Kidney (tissue), 14 donors: ENCODE data around the gene TLK1. TPM values are rescaled to one million over a fixed set of nuclear protein-coding genes. Genes with fewer than 3 reads are reported as not detected.

Source experiments
- DNase-seq, 5 donors: peaks; one replicate each; pipeline ENCODE4 v3.0.0-alpha.2; 2013 to 2020
- FAIRE-seq: peaks from 2 replicates; lab custom pipeline; 2012; peaks lifted over from hg19 to GRCh38; lab: Jason Lieb, UNC
- H3K27ac ChIP-seq, 2 donors: one replicate each; pipeline ENCODE4 v1.7.0; 2013; ENCODE audit warnings: low read depth in 2 of 2, low read length in 2 of 2, inconsistent platforms in 1 of 2
- H3K27me3 ChIP-seq: one replicate; pipeline ENCODE4 v1.7.1; 2013; ENCODE audit warnings: low read length, inconsistent platforms; ENCODE audit not compliant: control insufficient read depth, insufficient read depth
- H3K36me3 ChIP-seq, 3 donors: one replicate each; pipeline versions ENCODE4 v1.7.0 to v1.7.1; 2013; ENCODE audit warnings: low read length in 3 of 3, control low read depth in 1 of 3, inconsistent platforms in 1 of 3; ENCODE audit not compliant: insufficient read depth in 3 of 3, control insufficient read depth in 2 of 3
- H3K4me1 ChIP-seq, 3 donors: one replicate each; pipeline versions ENCODE4 v1.7.0 to v1.7.1; 2013; ENCODE audit warnings: low read length in 3 of 3, inconsistent platforms in 1 of 3, low read depth in 1 of 3; ENCODE audit not compliant: control insufficient read depth in 2 of 3, insufficient read depth in 2 of 3
- H3K4me3 ChIP-seq, 3 donors: one replicate each; pipeline versions ENCODE4 v1.7.0 to v1.8.1; 2013; ENCODE audit warnings: low read length in 3 of 3, control low read depth in 1 of 3, inconsistent platforms in 1 of 3
- H3K9ac ChIP-seq, 3 donors: one replicate each; pipeline versions ENCODE4 v1.7.0 to v1.7.1; 2013; ENCODE audit warnings: low read length in 3 of 3, control low read depth in 1 of 3, inconsistent platforms in 1 of 3
- H3K9me3 ChIP-seq, 3 donors: one replicate each; pipeline versions ENCODE4 v1.7.0 to v1.7.1; 2013; ENCODE audit warnings: low read length in 3 of 3, control low read depth in 1 of 3, inconsistent platforms in 1 of 3; ENCODE audit not compliant: control insufficient read depth in 2 of 3, insufficient read depth in 1 of 3
- intact Hi-C: fragments of 100-400 bp; cut with DNase I; formaldehyde crosslinking; loops from one replicate; pipeline ENCODE4 v1.11.1; 2022
- polyA plus RNA-seq: library from polyadenylated mRNA; stranded (reverse); fragments of 350-450 nt; fragmentation: Illumina TruSeq; extraction: RNeasy Lipid Tissue Mini Kit (QIAGEN cat#74804); gene quantifications from one replicate; pipeline ENCODE4 v1.2.3, GENCODE V29; 2014; ENCODE audit warnings: low read depth, low replicate concordance; ENCODE audit not compliant: insufficient read depth
- total RNA-seq: library from RNA; stranded (reverse); fragmentation: NEBNext Ultra II Directional; extraction: Animal tissue kit (Norgen Biotek cat#: 25700); gene quantifications from one replicate; pipeline ENCODE4 v1.2.1, GENCODE V29; 2021
- TF ChIP-seq, protein P1 (sequence below): IDR thresholded peaks from 3 replicates; pipeline ENCODE4 v1.5.1; 2012; ENCODE audit warnings: mild to moderate bottlenecking, moderate library complexity, borderline replicate concordance; ENCODE audit not compliant: insufficient read depth; ENCODE audit errors: extremely low read depth
- donor health status: control.
- donor health status: control.
- donor health status: control.
- donor health status: control.
- donor health status: control.
- donor health status: DM: yes; HTN: yes; CAD: no.
- donor health status: Normal renal cell carcinoma (clear cell type).

TLK1 gene
- total and polyA plus RNA-seq, 2 donors from 2014 or later = 12.3 to 80.3 TPM

DNA sequence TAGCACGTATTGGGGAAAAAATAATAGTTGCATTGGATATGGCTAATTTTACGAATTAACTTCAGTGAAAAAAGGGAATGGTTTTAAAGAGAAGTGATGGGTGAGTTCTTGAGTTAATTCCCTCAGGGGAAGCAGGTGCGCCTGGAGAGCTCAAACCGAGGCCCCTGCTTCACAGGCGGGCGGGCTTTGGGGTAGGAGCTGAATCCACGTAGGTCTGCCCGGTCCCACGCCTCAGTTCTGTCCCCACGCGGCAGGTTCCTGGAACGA is 187.5 kb downstream of the TLK1 start:
- DNase-seq (no peak), FAIRE-seq (no peak)
- H3K4me3 ChIP-seq = peak overlapping the region in 2 of 3 donors; percentile 52 to 71
- H3K9me3 ChIP-seq = no peaks in the 10 kb centered on the region
- no peaks in the 10 kb centered on the region for H3K4me1 ChIP-seq
- H3K27ac ChIP-seq = no peak overlapping the region
- H3K9ac ChIP-seq = peak overlapping the region in 1 of 3 donors; percentile 13
- TF ChIP-seq, protein P1, sequence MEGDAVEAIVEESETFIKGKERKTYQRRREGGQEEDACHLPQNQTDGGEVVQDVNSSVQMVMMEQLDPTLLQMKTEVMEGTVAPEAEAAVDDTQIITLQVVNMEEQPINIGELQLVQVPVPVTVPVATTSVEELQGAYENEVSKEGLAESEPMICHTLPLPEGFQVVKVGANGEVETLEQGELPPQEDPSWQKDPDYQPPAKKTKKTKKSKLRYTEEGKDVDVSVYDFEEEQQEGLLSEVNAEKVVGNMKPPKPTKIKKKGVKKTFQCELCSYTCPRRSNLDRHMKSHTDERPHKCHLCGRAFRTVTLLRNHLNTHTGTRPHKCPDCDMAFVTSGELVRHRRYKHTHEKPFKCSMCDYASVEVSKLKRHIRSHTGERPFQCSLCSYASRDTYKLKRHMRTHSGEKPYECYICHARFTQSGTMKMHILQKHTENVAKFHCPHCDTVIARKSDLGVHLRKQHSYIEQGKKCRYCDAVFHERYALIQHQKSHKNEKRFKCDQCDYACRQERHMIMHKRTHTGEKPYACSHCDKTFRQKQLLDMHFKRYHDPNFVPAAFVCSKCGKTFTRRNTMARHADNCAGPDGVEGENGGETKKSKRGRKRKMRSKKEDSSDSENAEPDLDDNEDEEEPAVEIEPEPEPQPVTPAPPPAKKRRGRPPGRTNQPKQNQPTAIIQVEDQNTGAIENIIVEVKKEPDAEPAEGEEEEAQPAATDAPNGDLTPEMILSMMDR = no peak
- no peaks in the 10 kb centered on the region for H3K27me3 ChIP-seq
- intact Hi-C loops = loop anchor here (10.0 kb wide), 1 partner anchor 442 kb away; no protein-coding TSS in a partner anchor
- peaks cover 0 to under 1% (median 0%) of the 10 kb centered on the region in 3 donors for H3K36me3 ChIP-seq

DNA sequence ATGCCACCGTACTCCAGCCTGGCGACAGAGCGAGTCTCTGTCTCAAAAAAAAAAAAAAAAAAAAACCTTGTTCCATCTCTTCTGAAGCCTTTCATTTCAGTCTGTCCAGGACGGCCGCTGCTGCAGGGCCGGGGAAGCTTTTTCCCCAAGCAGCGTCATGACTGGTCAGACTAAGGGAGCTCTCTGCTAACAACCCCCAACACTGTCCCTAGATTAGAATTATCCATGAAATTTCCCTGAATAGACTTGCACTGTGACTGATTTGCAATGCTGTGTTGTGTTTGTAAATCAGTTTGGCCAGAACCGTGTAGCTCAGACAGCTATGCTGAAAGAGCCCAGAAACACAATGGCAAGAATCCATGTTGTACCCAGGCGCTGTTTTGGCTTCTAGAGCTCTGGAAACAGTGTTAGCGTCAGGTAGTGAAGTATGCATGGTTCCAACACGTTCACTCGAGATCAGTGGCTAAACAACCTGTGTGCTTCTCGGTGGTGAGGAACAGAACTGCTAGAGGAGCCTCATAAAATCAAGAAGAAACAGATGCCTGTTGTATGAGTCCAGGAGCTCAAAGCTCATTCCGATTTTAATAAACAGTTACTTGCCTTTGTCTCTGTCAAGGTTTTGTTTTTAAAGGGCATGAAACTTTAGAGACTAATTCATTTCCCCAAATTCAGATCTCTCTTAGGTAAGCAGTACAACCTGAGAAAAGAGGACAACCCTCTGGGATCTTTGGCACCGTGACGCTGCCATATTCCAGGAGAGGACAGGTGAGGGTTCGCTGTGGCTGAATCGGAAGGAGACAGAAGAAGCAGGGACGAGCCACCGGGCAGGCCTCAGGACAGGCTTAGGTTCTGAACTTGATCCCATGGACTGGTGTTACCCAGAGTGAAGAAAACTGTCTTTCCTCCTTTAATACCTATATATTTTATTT is 188.1 kb downstream of the TLK1 start:
- DNase-seq = peak in 1 of 5 donors; percentile 33
- no peaks in the 10 kb centered on the region for H3K27me3 ChIP-seq
- no peaks in the 10 kb centered on the region for H3K9me3 ChIP-seq
- TF ChIP-seq, protein P1 = no peak
- H3K4me3 ChIP-seq = peak overlapping the region in 2 of 3 donors; percentile 52 to 71
- intact Hi-C loops = loop anchor here (10.0 kb wide), 1 partner anchor 442 kb away; no protein-coding TSS in a partner anchor
- H3K9ac ChIP-seq = peak overlapping the region in 1 of 3 donors; percentile 13
- no peak overlapping the region for H3K27ac ChIP-seq
- no peaks in the 10 kb centered on the region for H3K4me1 ChIP-seq
- H3K36me3 ChIP-seq = peaks cover 0 to 6% (median 0%) of the 10 kb centered on the region in 3 donors
- no peak for FAIRE-seq

DNA sequence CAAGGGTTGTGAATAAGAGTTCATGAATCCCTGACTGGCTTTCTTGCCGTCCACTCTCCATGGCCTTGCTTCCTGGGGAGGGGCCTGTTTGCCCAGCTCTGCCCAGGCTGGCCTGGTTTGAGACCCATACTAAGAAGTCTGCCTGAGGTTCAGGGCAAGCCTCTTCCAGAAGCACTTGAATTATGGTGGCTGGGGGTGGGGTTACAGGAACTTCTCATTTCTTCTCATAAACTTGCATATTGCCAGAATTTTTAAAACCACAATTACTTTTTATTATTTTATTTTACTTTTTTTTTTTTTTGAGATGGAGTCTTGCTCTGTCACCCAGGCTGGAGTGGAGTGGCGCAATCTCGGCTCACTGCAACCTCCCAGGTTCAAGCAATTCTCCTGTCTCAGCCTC is 189.6 kb downstream of the TLK1 start:
- no peaks in the 10 kb centered on the region for H3K4me1 ChIP-seq
- TF ChIP-seq, protein P1 = no peak
- no peak overlapping the region for H3K9ac ChIP-seq
- no peaks in the 10 kb centered on the region for H3K27me3 ChIP-seq
- no peak for FAIRE-seq
- H3K9me3 ChIP-seq = no peaks in the 10 kb centered on the region
- intact Hi-C loops = loop anchor here (10.0 kb wide), 1 partner anchor 444 kb away; no protein-coding TSS in a partner anchor
- H3K4me3 ChIP-seq = no peak overlapping the region
- H3K36me3 ChIP-seq = peaks cover 0 to 17% (median 7%) of the 10 kb centered on the region in 3 donors
- DNase-seq = no peak
- H3K27ac ChIP-seq = no peak overlapping the region
